Keratinocyte (primary cell): ENCODE measurements around the gene TTI1. TPM values are rescaled to one million over a fixed set of nuclear protein-coding genes. Genes with fewer than 3 reads are reported as not detected.

Source experiments
- DNase-seq: peaks from one replicate; pipeline ENCODE4 v3.0.0-alpha.2; 2011; ENCODE audit warnings: low read depth, missing footprints, low spot score
- FAIRE-seq: peaks from 2 replicates; lab custom pipeline; 2011; peaks lifted over from hg19 to GRCh38; lab: Jason Lieb, UNC
- H2AFZ ChIP-seq: 2 replicates; pipeline ENCODE4 v1.6.0; 2012; ENCODE audit warnings: low read length, control low read depth, inconsistent platforms; ENCODE audit not compliant: control insufficient read depth
- H3K27ac ChIP-seq: 2 replicates; pipeline ENCODE4 v1.5.1; 2011; ENCODE audit warnings: low read length; ENCODE audit not compliant: control insufficient read depth, insufficient read depth
- H3K27me3 ChIP-seq: 3 replicates; pipeline ENCODE4 v1.6.0; 2011; ENCODE audit warnings: low read length; ENCODE audit not compliant: control insufficient read depth, insufficient read depth; ENCODE audit errors: extremely low read depth
- H3K36me3 ChIP-seq, 2 experiments: 2 replicates in 1 of 2; 3 replicates in 1 of 2; pipeline ENCODE4 v1.5.1; 2011; ENCODE audit warnings: low read length in 2 of 2, mild to moderate bottlenecking in 1 of 2; ENCODE audit not compliant: control insufficient read depth in 2 of 2, insufficient read depth in 2 of 2; ENCODE audit errors: extremely low read depth in 1 of 2
- H3K4me1 ChIP-seq: 3 replicates; pipeline ENCODE4 v1.5.1; 2011; ENCODE audit warnings: low read length; ENCODE audit not compliant: control insufficient read depth, insufficient read depth; ENCODE audit errors: extremely low read depth
- H3K4me2 ChIP-seq: 3 replicates; pipeline ENCODE4 v1.6.0; 2011; ENCODE audit warnings: low read depth, low read length; ENCODE audit not compliant: control insufficient read depth, insufficient read depth; ENCODE audit errors: extremely low read depth
- H3K4me3 ChIP-seq, 3 experiments: fragments of 200-600 bp in 1 of 3; sonication (generic) in 1 of 3; 2 replicates in 2 of 3; 3 replicates in 1 of 3; pipeline ENCODE4 v1.5.1; 2011 to 2016; ENCODE audit warnings: low read length in 3 of 3, mild to moderate bottlenecking in 3 of 3, control low read depth in 2 of 3, inconsistent platforms in 1 of 3, low read depth in 1 of 3, mixed read lengths in 1 of 3, mixed run types in 1 of 3, moderate library complexity in 1 of 3; ENCODE audit not compliant: control insufficient read depth in 2 of 3, insufficient read depth in 2 of 3; ENCODE audit errors: extremely low read depth in 1 of 3
- H3K79me2 ChIP-seq: 2 replicates; pipeline ENCODE4 v1.6.0; 2012; ENCODE audit warnings: low read length; ENCODE audit not compliant: control insufficient read depth, insufficient read depth
- H3K9ac ChIP-seq: 3 replicates; pipeline ENCODE4 v1.6.0; 2011; ENCODE audit warnings: low read length; ENCODE audit not compliant: control insufficient read depth, insufficient read depth; ENCODE audit errors: extremely low read depth
- H3K9me1 ChIP-seq: 3 replicates; pipeline ENCODE4 v1.6.0; 2011; ENCODE audit warnings: low read length; ENCODE audit not compliant: control insufficient read depth, insufficient read depth; ENCODE audit errors: extremely low read depth
- H3K9me3 ChIP-seq: 2 replicates; pipeline ENCODE4 v1.5.1; 2012; ENCODE audit warnings: low read depth, low read length; ENCODE audit not compliant: control insufficient read depth
- H4K20me1 ChIP-seq: 3 replicates; pipeline ENCODE4 v1.6.0; 2011; ENCODE audit warnings: low read length; ENCODE audit not compliant: control insufficient read depth, insufficient read depth; ENCODE audit errors: extremely low read depth
- EZH2 ChIP-seq: IDR thresholded peaks from one replicate; pipeline ENCODE4 v1.6.1; 2012; ENCODE audit warnings: inconsistent platforms, mild to moderate bottlenecking, low read length, moderate library complexity
- dilution Hi-C: fragments of 300-500 bp; cut with MboI; formaldehyde crosslinking; loops from one replicate; pipeline ENCODE4 v1.7.0; 2020; ENCODE audit warnings: low sequenced_read_pairs; ENCODE audit not compliant: extremely low pct_ligation_motif_present
- polyA plus RNA-seq, 5 experiments: library from polyadenylated mRNA; depleted of rRNA in 3 of 5; stranded (reverse) in 3 of 5; stranded (forward) in 1 of 5; unstranded in 1 of 5; fragments of >200 nt; gene quantifications; 1 replicate in 1 of 5; 2 replicates in 3 of 5; 3 replicates in 1 of 5; pipeline versions ENCODE4 v1.2.1 to v1.2.3, GENCODE V29; 2011 to 2012; ENCODE audit warnings: missing spikeins in 2 of 5, low read depth in 1 of 5, low replicate concordance in 1 of 5
- TF ChIP-seq, protein P1 (sequence below), 3 experiments: IDR thresholded peaks in 1 of 3; conservative IDR thresholded peaks in 1 of 3; optimal IDR thresholded peaks in 1 of 3; 2 replicates in 2 of 3; 3 replicates in 1 of 3; pipeline versions ENCODE3 to v1.5.1; 2011; ENCODE audit warnings: low read length in 3 of 3, mild to moderate bottlenecking in 3 of 3, moderate library complexity in 2 of 3, control low read depth in 1 of 3, inconsistent platforms in 1 of 3; ENCODE audit not compliant: insufficient read depth in 2 of 3; ENCODE audit errors: extremely low read depth in 1 of 3

The TTI1 gene
- polyA plus RNA-seq, 1 donor (not counting 4 experiments of a cell fraction or from before 2014, with no cell fraction given) = 13.5 TPM

DNA sequence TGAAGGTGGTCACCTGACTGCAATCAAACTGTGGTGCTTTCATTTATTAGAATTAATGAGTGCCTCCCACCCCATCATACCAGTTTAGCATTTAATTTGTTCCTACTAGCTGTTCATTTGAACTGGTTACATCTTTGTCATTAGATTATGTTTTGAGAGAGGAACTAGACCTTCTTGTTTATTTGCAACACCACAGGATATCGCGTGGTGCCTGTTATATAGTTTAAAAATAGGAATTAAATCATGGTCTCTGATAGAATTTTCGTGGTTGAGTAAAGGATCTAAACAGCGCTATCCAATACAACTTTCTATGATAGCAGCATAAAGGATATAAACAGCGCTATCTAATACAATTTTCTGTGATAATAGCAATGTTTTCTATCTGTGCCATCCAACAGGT lies 3.1 kb upstream of the TTI1 start:
- Histone ChIP-seq H3K4me3 (no peak overlapping the region), H4K20me1 (no peaks in the 10 kb centered on the region), H3K9me1 (no peaks in the 10 kb centered on the region), H3K9ac (no peak overlapping the region), H3K79me2 (peaks cover 79% of the 10 kb centered on the region), H3K4me2 (no peak overlapping the region), H3K27ac (no peak overlapping the region), H3K4me1 (peaks cover 17% of the 10 kb centered on the region), H3K36me3 (peaks cover 8 to 10% of the 10 kb centered on the region in 2 experiments), H3K9me3 (no peaks in the 10 kb centered on the region), H2AFZ (no peak overlapping the region), H3K27me3 (no peaks in the 10 kb centered on the region)
- FAIRE-seq = no peak
- dilution Hi-C loops = no loop called here
- no peak for TF ChIP-seq EZH2
- TF ChIP-seq, protein P1, sequence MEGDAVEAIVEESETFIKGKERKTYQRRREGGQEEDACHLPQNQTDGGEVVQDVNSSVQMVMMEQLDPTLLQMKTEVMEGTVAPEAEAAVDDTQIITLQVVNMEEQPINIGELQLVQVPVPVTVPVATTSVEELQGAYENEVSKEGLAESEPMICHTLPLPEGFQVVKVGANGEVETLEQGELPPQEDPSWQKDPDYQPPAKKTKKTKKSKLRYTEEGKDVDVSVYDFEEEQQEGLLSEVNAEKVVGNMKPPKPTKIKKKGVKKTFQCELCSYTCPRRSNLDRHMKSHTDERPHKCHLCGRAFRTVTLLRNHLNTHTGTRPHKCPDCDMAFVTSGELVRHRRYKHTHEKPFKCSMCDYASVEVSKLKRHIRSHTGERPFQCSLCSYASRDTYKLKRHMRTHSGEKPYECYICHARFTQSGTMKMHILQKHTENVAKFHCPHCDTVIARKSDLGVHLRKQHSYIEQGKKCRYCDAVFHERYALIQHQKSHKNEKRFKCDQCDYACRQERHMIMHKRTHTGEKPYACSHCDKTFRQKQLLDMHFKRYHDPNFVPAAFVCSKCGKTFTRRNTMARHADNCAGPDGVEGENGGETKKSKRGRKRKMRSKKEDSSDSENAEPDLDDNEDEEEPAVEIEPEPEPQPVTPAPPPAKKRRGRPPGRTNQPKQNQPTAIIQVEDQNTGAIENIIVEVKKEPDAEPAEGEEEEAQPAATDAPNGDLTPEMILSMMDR (optimal IDR thresholded peaks at IDR 0.05 in 1 of 3, IDR thresholded peaks at IDR 0.05 in 1 of 3, conservative IDR thresholded peaks at IDR 0.05 in 1 of 3; ENCODE audit: extremely low read depth in 1 of 3, insufficient read depth in 2 of 3, low read length in 3 of 3) = no peak
- DNase-seq = no peak

DNA sequence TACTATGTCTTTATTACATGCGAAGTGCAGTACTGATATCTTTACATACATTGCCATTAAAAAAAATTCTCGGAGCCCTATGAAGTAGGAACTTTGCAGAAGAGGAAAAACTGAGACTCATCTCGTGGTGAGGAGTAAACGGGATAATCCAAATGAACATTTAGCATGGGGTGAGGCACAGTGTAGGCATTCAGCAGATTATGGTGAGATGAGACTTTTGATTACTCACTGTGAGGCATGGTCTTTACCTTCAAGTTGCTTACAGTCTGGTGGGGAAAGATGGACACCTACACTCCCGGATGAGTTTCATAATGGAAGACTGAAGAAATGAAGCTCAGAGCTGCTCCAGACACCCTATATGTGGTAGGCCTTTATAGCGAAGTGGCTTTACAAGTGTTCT lies 1.7 kb upstream of the TTI1 start:
- Histone ChIP-seq H3K9me3 (no peaks in the 10 kb centered on the region), H3K9ac (no peak overlapping the region), H3K79me2 (peaks cover 87% of the 10 kb centered on the region), H3K36me3 (peaks cover 8% of the 10 kb centered on the region in 2 experiments), H3K4me1 (peaks cover 17% of the 10 kb centered on the region), H3K4me3 (peak overlapping the region; percentile 93 to 97 (median 95)), H3K9me1 (no peaks in the 10 kb centered on the region), H3K27me3 (no peaks in the 10 kb centered on the region), H3K27ac (peak overlapping the region; percentile 93), H3K4me2 (peak overlapping the region; percentile 91), H2AFZ (no peak overlapping the region), H4K20me1 (no peaks in the 10 kb centered on the region)
- FAIRE-seq = no peak
- TF ChIP-seq, protein P1 (optimal IDR thresholded peaks at IDR 0.05 in 1 of 3, IDR thresholded peaks at IDR 0.05 in 1 of 3, conservative IDR thresholded peaks at IDR 0.05 in 1 of 3; ENCODE audit: extremely low read depth in 1 of 3, insufficient read depth in 2 of 3, low read length in 3 of 3) = no peak
- no peak for TF ChIP-seq EZH2
- dilution Hi-C loops = no loop called here
- no peak for DNase-seq
